OCI-LY3 (cell line): ENCODE results near the gene NPSR1.
"Not testable (repeated sequence)": the region's sequence is repeated elsewhere in the genome, so short reads cannot be mapped to it uniquely, and the experiment has no call there.

Source experiments
- CTCF ChIP-seq: fragments of 200-600, 300-600 bp; sonication (generic); IDR thresholded peaks from 2 replicates; pipeline ENCODE4 v1.5.1; 2014; ENCODE audit warnings: antibody characterized with exemption, low read length, low read depth
- EZH2phosphoT487 ChIP-seq: fragments of 200-600 bp; shearing (Covaris generic); IDR thresholded peaks from 2 replicates; pipeline ENCODE4 v1.6.1; 2018; ENCODE audit warnings: antibody characterized with exemption, mixed run types, low read depth

GRCh38 chr7:34883855-34884254, 225.8 kb downstream of the NPSR1 start:
- not testable (repeated sequence) for TF ChIP-seq EZH2phosphoT487, CTCF
